ENCODE results near the gene ARSJ. TPM values are rescaled to one million over a fixed set of nuclear protein-coding genes. Genes with fewer than 3 reads are reported as not detected.

ARSJ gene
- total RNA-seq, 1 donor from 2014 or later, result 61.7 TPM

DNA sequence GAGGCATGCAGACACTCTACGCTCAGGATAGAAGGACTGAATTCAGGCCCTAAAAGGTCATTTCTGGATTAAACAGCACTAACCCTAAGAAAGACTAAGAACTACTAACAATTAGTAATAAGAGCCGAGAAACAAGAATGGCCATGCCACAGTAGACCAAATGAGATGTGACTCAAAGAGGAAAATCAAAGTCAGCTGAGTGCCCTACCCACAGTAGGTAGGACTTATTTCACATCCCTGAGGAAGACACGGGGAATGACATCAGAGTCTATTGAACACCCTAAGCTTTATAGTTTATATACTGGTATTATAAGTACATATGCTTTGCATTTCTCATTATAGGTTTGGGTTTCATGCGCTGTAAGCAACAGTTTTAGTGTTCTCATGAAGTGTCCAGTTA lies 2.7 kb upstream of the ARSJ start:
- H3K9me3 Mint-ChIP-seq (ENCODE audit: unreplicated experiment), result peaks cover 4% of the 10 kb centered on the region
- no peak overlapping the region for H3K27ac Mint-ChIP-seq (ENCODE audit: unreplicated experiment)
- H3K4me3 Mint-ChIP-seq (ENCODE audit: unreplicated experiment), result no peak overlapping the region
- no peak for DNase-seq (ENCODE audit: extremely low spot score, unreplicated experiment)
- H3K4me1 Mint-ChIP-seq (ENCODE audit: unreplicated experiment), result peaks cover 21% of the 10 kb centered on the region
- no peak for TF ChIP-seq CTCF (IDR thresholded peaks at IDR 0.05)
- no peaks in the 10 kb centered on the region for H3K27me3 Mint-ChIP-seq (ENCODE audit: unreplicated experiment)
- H3K36me3 Mint-ChIP-seq (ENCODE audit: unreplicated experiment), result no peaks in the 10 kb centered on the region

GRCh38 chr4:113981591-113981990 lies 2.1 kb upstream of the ARSJ start:
- TF ChIP-seq CTCF (IDR thresholded peaks at IDR 0.05), result no peak
- no peak overlapping the region for H3K4me3 Mint-ChIP-seq (ENCODE audit: unreplicated experiment)
- no peaks in the 10 kb centered on the region for H3K27me3 Mint-ChIP-seq (ENCODE audit: unreplicated experiment)
- H3K9me3 Mint-ChIP-seq (ENCODE audit: unreplicated experiment), result peaks cover 4% of the 10 kb centered on the region
- DNase-seq (ENCODE audit: extremely low spot score, unreplicated experiment), result no peak
- H3K36me3 Mint-ChIP-seq (ENCODE audit: unreplicated experiment), result no peaks in the 10 kb centered on the region
- peak overlapping the region; percentile 8 for H3K27ac Mint-ChIP-seq (ENCODE audit: unreplicated experiment)
- peaks cover 21% of the 10 kb centered on the region for H3K4me1 Mint-ChIP-seq (ENCODE audit: unreplicated experiment)

GRCh38 chr4:113979905-113980615 lies 613 bp upstream of the ARSJ start:
- Mint-ChIP-seq H3K36me3 (ENCODE audit: unreplicated experiment) (peaks cover 3% of the 10 kb centered on the region), H3K9me3 (ENCODE audit: unreplicated experiment) (peaks cover 4% of the 10 kb centered on the region), H3K4me1 (ENCODE audit: unreplicated experiment) (peaks cover 31% of the 10 kb centered on the region), H3K27ac (ENCODE audit: unreplicated experiment) (peak overlapping the region; percentile 98), H3K27me3 (ENCODE audit: unreplicated experiment) (no peaks in the 10 kb centered on the region), H3K4me3 (ENCODE audit: unreplicated experiment) (peak overlapping the region; percentile 93)
- no peak for TF ChIP-seq CTCF (IDR thresholded peaks at IDR 0.05)
- no peak for DNase-seq (ENCODE audit: extremely low spot score, unreplicated experiment)

- Mint-ChIP-seq H3K4me1 (ENCODE audit: unreplicated experiment) (peaks cover 43% of the 10 kb centered on the region), H3K27ac (ENCODE audit: unreplicated experiment) (peak overlapping the region; percentile 98), H3K36me3 (ENCODE audit: unreplicated experiment) (peaks cover 12% of the 10 kb centered on the region), H3K9me3 (ENCODE audit: unreplicated experiment) (peaks cover 12% of the 10 kb centered on the region), H3K27me3 (ENCODE audit: unreplicated experiment) (no peaks in the 10 kb centered on the region), H3K4me3 (ENCODE audit: unreplicated experiment) (peak overlapping the region; percentile 93)
- TF ChIP-seq CTCF (IDR thresholded peaks at IDR 0.05), result no peak
- no peak for DNase-seq (ENCODE audit: extremely low spot score, unreplicated experiment)
Observed at GRCh38 chr4:113978561-113979147, 793 bp downstream of the ARSJ start.

DNA sequence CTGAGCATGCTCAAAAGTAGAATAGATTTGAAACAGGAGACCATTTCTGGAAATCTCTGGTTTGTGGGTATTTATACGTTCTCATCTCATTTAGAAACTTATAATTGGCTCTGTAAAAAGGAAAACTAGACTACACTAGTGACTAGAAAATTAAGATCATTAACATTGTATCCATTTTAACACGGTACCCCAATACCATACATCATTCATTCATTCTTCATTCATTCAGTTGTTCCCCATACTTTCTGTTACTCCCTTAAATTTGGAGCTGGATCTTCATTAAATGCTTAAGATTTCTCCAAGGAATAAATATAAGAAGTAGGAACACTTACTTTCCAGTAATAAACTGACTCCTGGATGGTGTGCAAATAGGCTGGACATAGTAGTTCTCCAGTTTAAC lies 1.3 kb downstream of the ARSJ start:
- Mint-ChIP-seq H3K27me3 (ENCODE audit: unreplicated experiment) (no peaks in the 10 kb centered on the region), H3K9me3 (ENCODE audit: unreplicated experiment) (peaks cover 17% of the 10 kb centered on the region), H3K4me3 (ENCODE audit: unreplicated experiment) (peak overlapping the region; percentile 93), H3K4me1 (ENCODE audit: unreplicated experiment) (peaks cover 49% of the 10 kb centered on the region), H3K27ac (ENCODE audit: unreplicated experiment) (peak overlapping the region; percentile 98), H3K36me3 (ENCODE audit: unreplicated experiment) (peaks cover 17% of the 10 kb centered on the region)
- TF ChIP-seq CTCF (IDR thresholded peaks at IDR 0.05), result no peak
- no peak for DNase-seq (ENCODE audit: extremely low spot score, unreplicated experiment)
